ENCODE measurements around the gene USP1. TPM values are rescaled to one million over a fixed set of nuclear protein-coding genes. Genes with fewer than 3 reads are reported as not detected.

The USP1 gene
- total and polyA plus RNA-seq, 2 of the 4 experiments (the other 2 are of a cell fraction) = 7.5 to 9.7 TPM

- WGBS, 2 experiments (ENCODE audit: extremely low coverage in 2 of 2, insufficient read length in 1 of 2) = no CpG with 5 or more reads among the region's 4 CpGs
- no peak overlapping the region for H2BK20ac ChIP-seq (ENCODE audit: low read depth, low read length)
- dilution Hi-C loops (cut with HindIII; ENCODE audit: low sequenced_read_pairs, unreplicated experiment) (no loop called here), in situ Hi-C loops (cut with MboI; ENCODE audit: low sequenced_read_pairs) (no loop called here), intact Hi-C loops (cut with micrococcal nuclease) (no loop called here)
- POLR2A ChIA-PET (ENCODE audit: unreplicated experiment) = no interaction called here
- no peak overlapping the region for H3K9ac ChIP-seq (ENCODE audit: low read depth, low read length)
- H3K9me3 ChIP-seq (ENCODE audit: control insufficient read depth, insufficient read depth, low read length) = no peaks in the 10 kb centered on the region
- no peak overlapping the region for H4K5ac ChIP-seq (ENCODE audit: low read depth, low read length)
- no peak for TF ChIP-seq RFX5 (IDR thresholded peaks at IDR 0.05; ENCODE audit: low read depth, low read length)
- no peak for TF ChIP-seq BHLHE40 (IDR thresholded peaks at IDR 0.05; ENCODE audit: low read depth, low read length)
- TF ChIP-seq POLR2A (IDR thresholded peaks at IDR 0.05; ENCODE audit: low read depth, low read length) = no peak
- TF ChIP-seq RCOR1 (IDR thresholded peaks at IDR 0.05; ENCODE audit: insufficient replicate concordance, low read length) = no peak
- no peak for TF ChIP-seq MAZ (IDR thresholded peaks at IDR 0.05; ENCODE audit: borderline replicate concordance, low read depth, low read length)
- no peak for TF ChIP-seq RAD21 (IDR thresholded peaks at IDR 0.05; ENCODE audit: low read length)
- H3K4ac ChIP-seq (ENCODE audit: low read depth, low read length) = no peak overlapping the region
- BruUV-seq (replicated peaks) = no TSS peak
- ATAC-seq (ENCODE audit: low read depth) (no peak), DNase-seq (no peak)
- no peaks in the 10 kb centered on the region for H3K27me3 ChIP-seq (ENCODE audit: control insufficient read depth, insufficient read depth, low read length)
- no peak overlapping the region for H3K18ac ChIP-seq (ENCODE audit: low read depth, low read length)
- no peak overlapping the region for H4K91ac ChIP-seq (ENCODE audit: insufficient read depth, low read depth, low read length)
- H3K4me2 ChIP-seq (ENCODE audit: low read depth, low read length) = no peak overlapping the region
- no peaks in the 10 kb centered on the region for H3K4me1 ChIP-seq (ENCODE audit: control insufficient read depth, insufficient read depth, low read length)
- H3K4me3 ChIP-seq (ENCODE audit: insufficient read depth, low read depth, low read length) = no peak overlapping the region
- no peak overlapping the region for H2BK5ac ChIP-seq (ENCODE audit: low read depth, low read length, poor library complexity, severe bottlenecking)
- no peaks in the 10 kb centered on the region for H4K20me1 ChIP-seq (ENCODE audit: insufficient read depth, low read length)
- H2BK120ac ChIP-seq (ENCODE audit: low read depth, low read length) = no peak overlapping the region
- H2BK15ac ChIP-seq (ENCODE audit: low read depth, low read length) = no peak overlapping the region
- H3K9me1 ChIP-seq (ENCODE audit: insufficient read depth, low read length) = no peaks in the 10 kb centered on the region
- peak overlapping the region; percentile 13 for H2AK9ac ChIP-seq (replicated peaks; ENCODE audit: low read depth, low read length, poor library complexity)
- CTCF ChIA-PET = no interaction called here
- H2AK5ac ChIP-seq (ENCODE audit: low read depth, low read length) = no peak overlapping the region
- no peak overlapping the region for H3K56ac ChIP-seq (ENCODE audit: extremely low read depth, insufficient read depth, low read length)
- H4K8ac ChIP-seq (ENCODE audit: low read depth in 2 of 2, low read length in 2 of 2) = no peak overlapping the region
- H3K23ac ChIP-seq (ENCODE audit: low read depth, low read length) = no peak overlapping the region
- H3K79me1 ChIP-seq (ENCODE audit: low read depth in 1 of 2, low read length in 2 of 2) = no peaks in the 10 kb centered on the region
- no peak overlapping the region for H3K14ac ChIP-seq (replicated peaks; ENCODE audit: low read depth, low read length)
- H3K36me3 ChIP-seq (ENCODE audit: control insufficient read depth, insufficient read depth, low read length) = no peaks in the 10 kb centered on the region
- H3K27ac ChIP-seq (ENCODE audit: insufficient read depth, low read length) = no peak overlapping the region
- H2AFZ ChIP-seq (replicated peaks; ENCODE audit: low read length, poor library complexity) = peak overlapping the region; percentile 66
These were observed 12.4 kb upstream of the USP1 start for GRCh38 chr1:62424411-62424810.

Measured in IMR-90 (cell line).